ENCODE data around the gene LRP11.

Gene LRP11

GRCh38 chr6:149881860-149882259, 17.7 kb upstream of the LRP11 start:
- DNase-seq (ENCODE audit: low read depth) = no peak
- TF ChIP-seq, protein P1, sequence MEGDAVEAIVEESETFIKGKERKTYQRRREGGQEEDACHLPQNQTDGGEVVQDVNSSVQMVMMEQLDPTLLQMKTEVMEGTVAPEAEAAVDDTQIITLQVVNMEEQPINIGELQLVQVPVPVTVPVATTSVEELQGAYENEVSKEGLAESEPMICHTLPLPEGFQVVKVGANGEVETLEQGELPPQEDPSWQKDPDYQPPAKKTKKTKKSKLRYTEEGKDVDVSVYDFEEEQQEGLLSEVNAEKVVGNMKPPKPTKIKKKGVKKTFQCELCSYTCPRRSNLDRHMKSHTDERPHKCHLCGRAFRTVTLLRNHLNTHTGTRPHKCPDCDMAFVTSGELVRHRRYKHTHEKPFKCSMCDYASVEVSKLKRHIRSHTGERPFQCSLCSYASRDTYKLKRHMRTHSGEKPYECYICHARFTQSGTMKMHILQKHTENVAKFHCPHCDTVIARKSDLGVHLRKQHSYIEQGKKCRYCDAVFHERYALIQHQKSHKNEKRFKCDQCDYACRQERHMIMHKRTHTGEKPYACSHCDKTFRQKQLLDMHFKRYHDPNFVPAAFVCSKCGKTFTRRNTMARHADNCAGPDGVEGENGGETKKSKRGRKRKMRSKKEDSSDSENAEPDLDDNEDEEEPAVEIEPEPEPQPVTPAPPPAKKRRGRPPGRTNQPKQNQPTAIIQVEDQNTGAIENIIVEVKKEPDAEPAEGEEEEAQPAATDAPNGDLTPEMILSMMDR (IDR thresholded peaks at IDR 0.05; ENCODE audit: low read length, missing control alignments) = no peak
- no peak overlapping the region for H3K4me3 ChIP-seq (replicated peaks; ENCODE audit: low read depth, low read length)

GRCh38 chr6:149881066-149881766, 17.1 kb upstream of the LRP11 start:
- no peak overlapping the region for H3K4me3 ChIP-seq (replicated peaks; ENCODE audit: low read depth, low read length)
- TF ChIP-seq, protein P1 (IDR thresholded peaks at IDR 0.05; ENCODE audit: low read length, missing control alignments) = no peak
- DNase-seq (ENCODE audit: low read depth) = no peak

DNA sequence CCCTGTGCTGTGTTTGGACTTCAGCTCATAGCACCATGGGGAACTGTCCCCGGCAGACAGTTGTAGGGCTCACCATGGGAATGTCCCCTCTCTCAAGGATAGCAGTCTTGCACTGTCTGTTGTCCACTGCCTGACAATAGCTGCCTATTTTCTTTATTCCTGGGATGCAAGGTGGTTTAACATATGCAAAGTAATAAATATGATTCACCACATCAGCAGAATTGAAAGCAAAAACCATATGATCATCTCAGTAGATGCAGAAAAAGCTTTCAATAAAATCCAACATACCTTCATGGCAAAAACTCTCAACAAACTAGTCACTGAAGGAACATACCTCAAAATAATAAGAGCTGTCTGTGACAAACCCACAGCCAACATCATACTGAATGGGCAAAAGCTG, 13.5 kb upstream of the LRP11 start:
- no peak for DNase-seq (ENCODE audit: low read depth)
- H3K4me3 ChIP-seq (replicated peaks; ENCODE audit: low read depth, low read length) = no peak overlapping the region
- TF ChIP-seq, protein P1 (IDR thresholded peaks at IDR 0.05; ENCODE audit: low read length, missing control alignments) = no peak

- no peak overlapping the region for H3K4me3 ChIP-seq (replicated peaks; ENCODE audit: low read depth, low read length)
- TF ChIP-seq, protein P1 (IDR thresholded peaks at IDR 0.05; ENCODE audit: low read length, missing control alignments) = no peak
- no peak for DNase-seq (ENCODE audit: low read depth)
Measured at GRCh38 chr6:149876241-149876933, 12.2 kb upstream of the LRP11 start.

GRCh38 chr6:149872233-149872632, 8.1 kb upstream of the LRP11 start:
- TF ChIP-seq, protein P1 (IDR thresholded peaks at IDR 0.05; ENCODE audit: low read length, missing control alignments) = no peak
- no peak overlapping the region for H3K4me3 ChIP-seq (replicated peaks; ENCODE audit: low read depth, low read length)
- DNase-seq (ENCODE audit: low read depth) = no peak

- no peak for DNase-seq (ENCODE audit: low read depth)
Measured at GRCh38 chr6:149871182-149871581, 7.0 kb upstream of the LRP11 start.

More at GRCh38 chr6:149871182-149871581, 7.0 kb upstream of the LRP11 start:
- TF ChIP-seq, protein P1 (IDR thresholded peaks at IDR 0.05; ENCODE audit: low read length, missing control alignments) = no peak
- no peak overlapping the region for H3K4me3 ChIP-seq (replicated peaks; ENCODE audit: low read depth, low read length)

All from fibroblast of pulmonary artery (primary cell).